GM23338 (cell line): Measurements from ENCODE around the gene WWP2. TPM values are rescaled to one million over a fixed set of nuclear protein-coding genes. Genes with fewer than 3 reads are reported as not detected.

Source experiments
- ATAC-seq: fragments of 200-7000 bp; cut with Tn5 transposase; 3 replicates; pipeline ENCODE4 v1.9.1; 2020
- DNase-seq: peaks from one replicate; pipeline ENCODE4 v3.0.0-alpha.2; 2015; ENCODE audit warnings: low spot score
- H2AFZ ChIP-seq: fragments of 200-600 bp; sonication (generic); 2 replicates; pipeline ENCODE4 v1.8.0; 2016; ENCODE audit warnings: antibody characterized with exemption, mild to moderate bottlenecking, moderate library complexity
- H3F3A ChIP-seq: fragments of 200-600 bp; sonication (generic); replicated peaks from 2 replicates; pipeline ENCODE4 v1.8.0; 2017; ENCODE audit warnings: antibody characterized with exemption, mixed run types, low read depth
- H3K27ac ChIP-seq: fragments of 200-600 bp; sonication (generic); 2 replicates; pipeline ENCODE4 v1.6.1; 2016; ENCODE audit warnings: low read depth
- H3K27me3 ChIP-seq: fragments of 200-600 bp; sonication (generic); 2 replicates; pipeline ENCODE4 v1.8.0; 2016; ENCODE audit warnings: mild to moderate bottlenecking, mixed run types, moderate library complexity; ENCODE audit not compliant: insufficient read depth
- H3K36me3 ChIP-seq: fragments of 200-600 bp; sonication (generic); 2 replicates; pipeline ENCODE4 v1.8.0; 2016; ENCODE audit warnings: mild to moderate bottlenecking; ENCODE audit not compliant: insufficient read depth
- H3K4me1 ChIP-seq: fragments of 200-600 bp; sonication (generic); 2 replicates; pipeline ENCODE4 v1.8.0; 2016; ENCODE audit warnings: mild to moderate bottlenecking, moderate library complexity; ENCODE audit not compliant: insufficient read depth
- H3K4me2 ChIP-seq: fragments of 200-600 bp; sonication (generic); 2 replicates; pipeline ENCODE4 v1.7.1; 2017; ENCODE audit warnings: mixed run types
- H3K4me3 ChIP-seq: fragments of 200-600 bp; sonication (generic); 2 replicates; pipeline ENCODE4 v1.6.1; 2016; ENCODE audit warnings: mixed run types
- H3K79me2 ChIP-seq: fragments of 200-600 bp; sonication (generic); replicated peaks from 2 replicates; pipeline ENCODE4 v1.8.0; 2017; ENCODE audit warnings: mild to moderate bottlenecking; ENCODE audit not compliant: insufficient read depth
- H3K9me2 ChIP-seq: fragments of 200-600 bp; sonication (generic); 2 replicates; pipeline ENCODE4 v1.8.0; 2017; ENCODE audit not compliant: insufficient read depth
- H4K20me1 ChIP-seq: fragments of 200-600 bp; sonication (generic); replicated peaks from 2 replicates; pipeline ENCODE4 v1.8.0; 2017; ENCODE audit warnings: mild to moderate bottlenecking; ENCODE audit not compliant: insufficient read depth
- H3K27ac Mint-ChIP-seq: 2 replicates; pipeline ENCODE4 v1.8.0; 2020; ENCODE audit warnings: inconsistent platforms, mild to moderate bottlenecking, moderate library complexity, mixed read lengths
- H3K27me3 Mint-ChIP-seq: 3 replicates; pipeline ENCODE4 v1.8.0; 2022; ENCODE audit warnings: low read depth, mild to moderate bottlenecking, moderate library complexity, mixed read lengths, inconsistent platforms; ENCODE audit not compliant: insufficient read depth, poor library complexity
- H3K36me3 Mint-ChIP-seq: 3 replicates; pipeline ENCODE4 v1.8.0; 2021; ENCODE audit warnings: low read depth, mild to moderate bottlenecking, inconsistent platforms, moderate library complexity, mixed read lengths
- H3K4me1 Mint-ChIP-seq: 3 replicates; pipeline ENCODE4 v1.8.0; 2020; ENCODE audit warnings: mild to moderate bottlenecking, inconsistent platforms, mixed read lengths
- H3K4me3 Mint-ChIP-seq: 3 replicates; pipeline ENCODE4 v1.8.0; 2021; ENCODE audit warnings: moderate library complexity, mild to moderate bottlenecking, inconsistent platforms, mixed read lengths
- H3K9me3 Mint-ChIP-seq: 3 replicates; pipeline ENCODE4 v1.8.0; 2020; ENCODE audit warnings: moderate library complexity, mild to moderate bottlenecking, inconsistent platforms, mixed read lengths
- JUNB ChIP-seq: IDR thresholded peaks from one replicate; pipeline ENCODE4 v1.6.1; 2016; ENCODE audit warnings: antibody characterized with exemption; ENCODE audit not compliant: unreplicated experiment
- POLR2AphosphoS5 ChIP-seq: IDR thresholded peaks from 2 replicates; pipeline ENCODE4 v1.6.1; 2016; ENCODE audit warnings: antibody characterized with exemption, low read depth
- ZNF331 ChIP-seq: fragments of 250-450 bp; sonication (Bioruptor Pico); IDR thresholded peaks from 2 replicates; pipeline ENCODE4 v1.5.0; 2020; ENCODE audit warnings: low read depth, mild to moderate bottlenecking, moderate library complexity
- polyA plus RNA-seq: library from polyadenylated mRNA; unstranded; fragments of >200 nt; fragmentation: Nextera tagmentation; extraction: Ambion mirVana; gene quantifications from 2 replicates; pipeline ENCODE4 v1.2.1, GENCODE V29; 2016
- total RNA-seq: library from RNA; depleted of rRNA; stranded (reverse); fragments of >200 nt; shearing (Covaris generic); gene quantifications from 2 replicates; pipeline ENCODE4 v1.2.3, GENCODE V29; 2014
- TF ChIP-seq, protein P1 (sequence below): fragments of 250-450 bp; sonication (Bioruptor Pico); IDR thresholded peaks from 2 replicates; pipeline ENCODE4 v1.5.0; 2020; ENCODE audit warnings: mild to moderate bottlenecking, moderate library complexity
- TF ChIP-seq, protein P2 (sequence below): IDR thresholded peaks from 2 replicates; pipeline ENCODE4 v1.6.1; 2016; ENCODE audit warnings: antibody characterized with exemption

WWP2 gene
- total and polyA plus RNA-seq, 2 experiments from 2014 or later, result 12.3 to 35.5 TPM

DNA sequence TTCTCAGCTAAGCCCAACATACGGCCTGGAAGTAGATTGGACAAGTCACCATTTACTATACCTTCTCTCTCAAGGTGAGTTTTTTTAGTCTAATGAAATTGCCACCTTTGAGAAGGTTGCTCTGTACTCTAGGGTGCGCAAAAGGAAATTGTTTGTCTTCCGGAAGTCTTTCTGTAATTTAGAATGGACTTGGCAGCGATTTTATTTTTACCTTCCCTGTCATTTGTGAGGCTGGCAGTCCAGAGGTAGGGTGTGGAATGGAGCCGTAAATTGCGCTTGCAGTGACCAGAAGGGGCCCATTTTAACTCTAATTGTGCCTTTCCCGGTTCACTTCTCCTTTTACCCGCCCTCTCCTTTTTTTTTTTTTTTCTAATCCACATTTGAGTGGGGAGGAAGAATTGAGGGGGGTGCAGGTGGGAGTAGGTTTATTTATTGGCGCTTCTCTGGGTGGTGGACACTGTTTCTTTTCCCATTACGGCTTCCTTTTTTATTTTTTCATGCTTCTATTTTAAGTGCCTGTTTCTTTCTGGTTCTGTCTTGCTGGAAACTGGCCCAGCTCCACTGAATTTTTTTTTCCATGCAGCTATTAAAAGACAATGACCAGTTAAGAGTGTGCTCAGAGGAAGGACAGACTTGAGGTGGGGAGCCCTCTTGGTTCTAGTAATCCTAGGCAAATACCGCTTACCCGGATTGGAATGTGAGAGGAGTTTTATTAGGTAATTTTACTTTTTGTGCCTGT is 99.3 kb downstream of the WWP2 start (continued):
- TF ChIP-seq, protein P1, sequence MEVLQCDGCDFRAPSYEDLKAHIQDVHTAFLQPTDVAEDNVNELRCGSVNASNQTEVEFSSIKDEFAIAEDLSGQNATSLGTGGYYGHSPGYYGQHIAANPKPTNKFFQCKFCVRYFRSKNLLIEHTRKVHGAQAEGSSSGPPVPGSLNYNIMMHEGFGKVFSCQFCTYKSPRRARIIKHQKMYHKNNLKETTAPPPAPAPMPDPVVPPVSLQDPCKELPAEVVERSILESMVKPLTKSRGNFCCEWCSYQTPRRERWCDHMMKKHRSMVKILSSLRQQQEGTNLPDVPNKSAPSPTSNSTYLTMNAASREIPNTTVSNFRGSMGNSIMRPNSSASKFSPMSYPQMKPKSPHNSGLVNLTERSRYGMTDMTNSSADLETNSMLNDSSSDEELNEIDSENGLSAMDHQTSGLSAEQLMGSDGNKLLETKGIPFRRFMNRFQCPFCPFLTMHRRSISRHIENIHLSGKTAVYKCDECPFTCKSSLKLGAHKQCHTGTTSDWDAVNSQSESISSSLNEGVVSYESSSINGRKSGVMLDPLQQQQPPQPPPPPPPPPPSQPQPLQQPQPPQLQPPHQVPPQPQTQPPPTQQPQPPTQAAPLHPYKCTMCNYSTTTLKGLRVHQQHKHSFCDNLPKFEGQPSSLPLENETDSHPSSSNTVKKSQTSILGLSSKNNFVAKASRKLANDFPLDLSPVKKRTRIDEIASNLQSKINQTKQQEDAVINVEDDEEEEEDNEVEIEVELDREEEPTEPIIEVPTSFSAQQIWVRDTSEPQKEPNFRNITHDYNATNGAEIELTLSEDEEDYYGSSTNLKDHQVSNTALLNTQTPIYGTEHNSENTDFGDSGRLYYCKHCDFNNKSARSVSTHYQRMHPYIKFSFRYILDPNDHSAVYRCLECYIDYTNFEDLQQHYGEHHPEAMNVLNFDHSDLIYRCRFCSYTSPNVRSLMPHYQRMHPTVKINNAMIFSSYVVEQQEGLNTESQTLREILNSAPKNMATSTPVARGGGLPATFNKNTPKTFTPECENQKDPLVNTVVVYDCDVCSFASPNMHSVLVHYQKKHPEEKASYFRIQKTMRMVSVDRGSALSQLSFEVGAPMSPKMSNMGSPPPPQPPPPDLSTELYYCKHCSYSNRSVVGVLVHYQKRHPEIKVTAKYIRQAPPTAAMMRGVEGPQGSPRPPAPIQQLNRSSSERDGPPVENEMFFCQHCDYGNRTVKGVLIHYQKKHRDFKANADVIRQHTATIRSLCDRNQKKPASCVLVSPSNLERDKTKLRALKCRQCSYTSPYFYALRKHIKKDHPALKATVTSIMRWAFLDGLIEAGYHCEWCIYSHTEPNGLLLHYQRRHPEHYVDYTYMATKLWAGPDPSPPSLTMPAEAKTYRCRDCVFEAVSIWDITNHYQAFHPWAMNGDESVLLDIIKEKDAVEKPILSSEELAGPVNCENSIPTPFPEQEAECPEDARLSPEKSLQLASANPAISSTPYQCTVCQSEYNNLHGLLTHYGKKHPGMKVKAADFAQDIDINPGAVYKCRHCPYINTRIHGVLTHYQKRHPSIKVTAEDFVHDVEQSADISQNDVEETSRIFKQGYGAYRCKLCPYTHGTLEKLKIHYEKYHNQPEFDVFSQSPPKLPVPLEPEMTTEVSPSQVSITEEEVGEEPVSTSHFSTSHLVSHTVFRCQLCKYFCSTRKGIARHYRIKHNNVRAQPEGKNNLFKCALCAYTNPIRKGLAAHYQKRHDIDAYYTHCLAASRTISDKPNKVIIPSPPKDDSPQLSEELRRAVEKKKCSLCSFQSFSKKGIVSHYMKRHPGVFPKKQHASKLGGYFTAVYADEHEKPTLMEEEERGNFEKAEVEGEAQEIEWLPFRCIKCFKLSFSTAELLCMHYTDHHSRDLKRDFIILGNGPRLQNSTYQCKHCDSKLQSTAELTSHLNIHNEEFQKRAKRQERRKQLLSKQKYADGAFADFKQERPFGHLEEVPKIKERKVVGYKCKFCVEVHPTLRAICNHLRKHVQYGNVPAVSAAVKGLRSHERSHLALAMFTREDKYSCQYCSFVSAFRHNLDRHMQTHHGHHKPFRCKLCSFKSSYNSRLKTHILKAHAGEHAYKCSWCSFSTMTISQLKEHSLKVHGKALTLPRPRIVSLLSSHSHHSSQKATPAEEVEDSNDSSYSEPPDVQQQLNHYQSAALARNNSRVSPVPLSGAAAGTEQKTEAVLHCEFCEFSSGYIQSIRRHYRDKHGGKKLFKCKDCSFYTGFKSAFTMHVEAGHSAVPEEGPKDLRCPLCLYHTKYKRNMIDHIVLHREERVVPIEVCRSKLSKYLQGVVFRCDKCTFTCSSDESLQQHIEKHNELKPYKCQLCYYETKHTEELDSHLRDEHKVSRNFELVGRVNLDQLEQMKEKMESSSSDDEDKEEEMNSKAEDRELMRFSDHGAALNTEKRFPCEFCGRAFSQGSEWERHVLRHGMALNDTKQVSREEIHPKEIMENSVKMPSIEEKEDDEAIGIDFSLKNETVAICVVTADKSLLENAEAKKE, result no peak

DNA sequence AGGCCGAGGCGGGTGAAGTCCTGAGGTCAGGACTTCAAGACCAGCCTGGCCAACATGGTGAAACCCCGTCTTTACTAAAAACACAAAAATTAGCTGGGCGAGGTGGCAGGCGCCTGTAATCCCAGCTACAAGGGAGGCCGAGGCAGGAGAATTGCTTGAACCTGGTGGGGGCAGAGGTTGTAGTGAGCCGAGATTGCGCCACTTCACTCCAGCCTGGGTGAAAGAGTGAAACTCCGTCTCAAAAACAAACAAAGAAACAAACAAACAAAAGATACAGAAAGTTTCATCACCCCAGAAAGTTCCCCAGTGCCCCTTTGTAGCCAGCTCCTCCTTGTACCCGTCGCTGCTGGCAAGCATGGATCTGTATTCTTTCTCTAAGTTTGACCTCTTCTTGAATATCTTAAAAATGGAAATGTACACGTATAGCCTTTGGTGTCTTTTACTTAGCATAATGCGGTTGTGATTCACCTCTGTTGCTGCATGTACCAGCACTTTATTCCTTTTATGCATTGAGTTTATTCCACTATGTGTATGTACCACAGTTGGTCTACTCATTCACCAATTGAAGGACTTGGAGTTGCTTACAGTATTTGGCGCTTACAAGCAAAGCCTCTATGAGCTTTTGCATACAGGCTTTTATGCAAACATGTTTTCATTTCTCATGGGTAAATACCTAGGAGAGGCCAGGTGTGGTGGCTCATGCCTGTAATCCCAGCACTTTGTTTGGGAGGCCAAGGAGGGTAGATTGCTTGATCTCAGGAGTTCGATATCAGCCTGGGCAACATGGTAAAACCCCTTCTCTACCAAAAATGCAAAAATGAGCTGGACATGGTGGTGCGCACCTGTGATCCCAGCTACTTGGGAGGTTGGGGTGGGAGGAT is 101.5 kb downstream of the WWP2 start:
- no peaks in the 10 kb centered on the region for H3K9me2 ChIP-seq
- H3K4me2 ChIP-seq, result no peak overlapping the region
- no peaks in the 10 kb centered on the region for H3K36me3 ChIP-seq
- peaks cover 5% of the 10 kb centered on the region for H3K4me1 Mint-ChIP-seq
- H4K20me1 ChIP-seq, result no peaks in the 10 kb centered on the region
- peak overlapping the region; percentile 78; the same call in 1 of the 2 replicates for H3K27ac ChIP-seq
- H3K27me3 Mint-ChIP-seq, result peaks cover 8% of the 10 kb centered on the region
- TF ChIP-seq, protein P2, sequence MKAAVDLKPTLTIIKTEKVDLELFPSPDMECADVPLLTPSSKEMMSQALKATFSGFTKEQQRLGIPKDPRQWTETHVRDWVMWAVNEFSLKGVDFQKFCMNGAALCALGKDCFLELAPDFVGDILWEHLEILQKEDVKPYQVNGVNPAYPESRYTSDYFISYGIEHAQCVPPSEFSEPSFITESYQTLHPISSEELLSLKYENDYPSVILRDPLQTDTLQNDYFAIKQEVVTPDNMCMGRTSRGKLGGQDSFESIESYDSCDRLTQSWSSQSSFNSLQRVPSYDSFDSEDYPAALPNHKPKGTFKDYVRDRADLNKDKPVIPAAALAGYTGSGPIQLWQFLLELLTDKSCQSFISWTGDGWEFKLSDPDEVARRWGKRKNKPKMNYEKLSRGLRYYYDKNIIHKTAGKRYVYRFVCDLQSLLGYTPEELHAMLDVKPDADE, result no peak
- TF ChIP-seq ZNF331 (CRISPR knock-in tag) (no peak), POLR2AphosphoS5 (no peak), JUNB (no peak)
- H3K4me3 ChIP-seq, result no peak overlapping the region
- 0 out of 2 replicates have a peak, but pooled peaks cover 4% of the 10 kb centered on the region for H3F3A ChIP-seq
- no peaks in the 10 kb centered on the region for H3K27me3 ChIP-seq
- no peaks in the 10 kb centered on the region for H3K79me2 ChIP-seq
- no peak overlapping the region for H3K4me3 Mint-ChIP-seq
- H3K9me3 Mint-ChIP-seq, result no peaks in the 10 kb centered on the region
- no peaks in the 10 kb centered on the region for H3K4me1 ChIP-seq
- H3K36me3 Mint-ChIP-seq, result peaks cover 3% of the 10 kb centered on the region; the same call in 1 of the 3 replicates
- H2AFZ ChIP-seq, result no peak overlapping the region
- ATAC-seq, result no peak
- H3K27ac Mint-ChIP-seq, result peak overlapping the region; percentile 14; the same call in 1 of the 2 replicates
- DNase-seq, result no peak
